Keratinocyte (primary cell): Measurements from ENCODE around the gene MICAL3.

Experiments
- CTCF ChIP-seq, 3 experiments: IDR thresholded peaks in 1 of 3; conservative IDR thresholded peaks in 1 of 3; optimal IDR thresholded peaks in 1 of 3; 2 replicates in 2 of 3; 3 replicates in 1 of 3; pipeline versions ENCODE3 to v1.5.1; 2011; ENCODE audit warnings: low read length in 3 of 3, mild to moderate bottlenecking in 3 of 3, moderate library complexity in 2 of 3, control low read depth in 1 of 3, inconsistent platforms in 1 of 3; ENCODE audit not compliant: insufficient read depth in 2 of 3; ENCODE audit errors: extremely low read depth in 1 of 3
- EZH2 ChIP-seq: IDR thresholded peaks from one replicate; pipeline ENCODE4 v1.6.1; 2012; ENCODE audit warnings: inconsistent platforms, mild to moderate bottlenecking, low read length, moderate library complexity

GRCh38 chr22:17868771-17869170 lies 155.6 kb downstream of the MICAL3 start:
- no peak for TF ChIP-seq CTCF (optimal IDR thresholded peaks at IDR 0.05 in 1 of 3, IDR thresholded peaks at IDR 0.05 in 1 of 3, conservative IDR thresholded peaks at IDR 0.05 in 1 of 3; ENCODE audit: extremely low read depth in 1 of 3, insufficient read depth in 2 of 3, low read length in 3 of 3)
- no peak for TF ChIP-seq EZH2
